Left kidney (tissue), 2 donors: Measurements from ENCODE around the gene OPCML. TPM values are rescaled to one million over a fixed set of nuclear protein-coding genes. Genes with fewer than 3 reads are reported as not detected.
A peak's percentile ranks its signal among the peaks of the same experiment; 100 is the strongest.

ENCODE experiments used
- DNase-seq: peaks from one replicate; pipeline ENCODE4 v3.0.0-alpha.2; 2013
- polyA plus RNA-seq: library from polyadenylated mRNA; unstranded; fragments of 120-200 nt; gene quantifications from one replicate; pipeline ENCODE4 v1.2.1, GENCODE V29; 2013; ENCODE audit not compliant: insufficient read length

The OPCML gene
- polyA plus RNA-seq, 1 donor: 13.9 TPM

DNA sequence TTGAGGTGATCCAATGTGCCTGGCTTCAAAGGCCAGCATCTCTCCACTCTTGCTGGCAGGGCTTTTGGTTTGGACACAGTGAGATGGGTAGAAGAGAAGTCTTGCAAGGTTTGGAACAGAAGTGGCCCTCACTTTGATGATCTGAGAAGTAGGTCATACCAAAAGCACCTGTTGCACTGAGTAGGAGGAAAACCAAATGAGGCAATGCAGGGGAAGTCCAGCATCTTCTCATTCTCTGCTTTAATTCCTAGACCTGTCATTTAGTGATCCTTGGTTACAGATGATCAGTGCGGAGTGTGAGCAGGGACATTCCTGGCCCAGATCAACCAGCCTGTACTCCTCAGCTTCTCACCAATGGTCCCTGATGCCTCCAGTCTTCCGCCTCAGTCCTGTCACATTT lies 990.5 kb downstream of the OPCML start:
- DNase-seq: no peak

DNA sequence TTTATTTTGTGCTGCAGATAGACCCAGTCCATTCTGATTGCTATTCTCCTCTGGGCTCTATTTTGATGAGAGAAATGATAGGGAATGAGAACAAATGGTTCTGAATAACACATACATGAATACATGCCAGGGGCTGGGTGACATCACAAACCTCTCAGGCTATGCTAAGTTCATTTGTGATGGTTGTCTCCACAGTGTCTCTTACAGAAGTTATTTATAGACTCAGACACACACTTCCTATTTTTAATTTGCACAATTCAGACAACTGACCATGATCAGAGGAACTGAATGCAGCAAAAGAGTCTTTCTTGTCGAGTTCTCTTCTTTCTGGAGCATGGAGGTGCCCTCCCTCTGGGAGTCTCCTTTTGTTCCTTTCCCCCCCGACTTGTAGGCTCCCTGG lies 991.7 kb downstream of the OPCML start:
- DNase-seq: no peak

DNA sequence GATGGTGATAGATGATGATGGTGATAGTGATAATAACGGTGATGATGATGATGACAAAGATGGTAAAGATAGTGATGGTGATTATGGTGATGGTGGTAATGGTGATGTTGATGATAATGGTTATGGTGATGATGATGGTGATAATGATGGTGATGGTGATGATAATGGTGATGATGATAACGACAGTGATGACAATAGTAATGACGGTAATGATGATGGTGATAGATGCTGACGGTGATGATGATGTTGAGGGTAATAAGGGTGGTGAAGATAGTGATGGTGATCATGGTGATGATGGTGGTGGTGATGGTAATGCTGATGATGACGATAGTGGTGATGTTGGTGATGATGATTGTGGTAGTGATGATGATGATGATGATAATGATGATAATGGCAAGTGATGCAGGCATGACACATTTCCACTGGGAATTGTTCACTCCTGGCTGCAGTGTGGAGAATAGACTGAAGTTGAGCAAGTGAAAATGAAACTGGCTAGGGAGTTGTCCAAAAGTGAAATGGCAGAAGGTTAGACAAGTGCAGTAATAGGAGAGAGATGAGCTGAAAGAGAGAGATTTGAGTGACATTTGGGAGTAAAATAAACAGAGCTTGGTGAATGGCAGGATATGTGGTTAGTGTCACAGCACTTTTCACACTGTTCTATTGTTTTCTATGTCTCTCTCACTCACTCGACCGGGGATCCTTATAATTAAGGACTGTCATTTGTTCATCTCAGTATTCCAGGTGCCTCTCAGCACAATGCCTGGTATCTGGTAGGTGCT lies 992.5 kb downstream of the OPCML start:
- no peak for DNase-seq

DNA sequence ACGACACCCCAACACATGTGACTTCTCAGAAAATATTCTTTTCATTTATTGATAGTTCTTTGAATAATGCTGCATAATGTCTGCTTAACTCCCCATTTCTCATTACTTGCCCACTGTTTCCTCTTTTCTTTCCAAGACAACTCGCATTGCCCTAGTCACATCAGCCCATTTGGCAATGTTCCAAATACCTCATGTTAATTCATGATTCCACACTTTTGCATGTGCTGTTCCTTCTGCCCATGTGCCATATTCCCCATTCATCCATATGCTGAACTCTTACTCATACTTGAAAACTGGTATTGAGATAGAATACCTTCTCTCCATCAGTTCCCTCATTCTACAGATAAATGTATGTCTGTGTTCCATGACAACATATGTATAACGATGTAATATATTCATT lies 993.7 kb downstream of the OPCML start:
- no peak for DNase-seq

DNA sequence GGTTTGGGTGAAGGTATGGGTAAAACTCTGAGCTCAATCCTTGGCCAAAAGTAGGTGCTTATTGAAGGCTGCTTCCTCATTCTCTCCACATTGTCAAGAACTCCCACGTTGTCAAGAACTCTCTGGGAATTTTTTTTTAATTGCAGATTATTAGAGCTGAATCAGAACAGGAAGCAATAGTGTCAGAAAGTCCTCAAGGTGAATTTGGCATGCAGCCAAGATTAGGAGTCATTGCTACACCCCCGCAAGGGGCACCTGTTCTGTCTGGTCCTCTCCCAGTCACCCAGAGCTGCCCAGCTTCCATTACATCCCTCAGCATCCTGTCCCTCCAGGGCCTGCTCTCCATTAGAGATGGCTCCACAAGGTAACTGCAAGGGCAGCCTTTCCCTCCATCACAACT lies 996.5 kb downstream of the OPCML start:
- no peak for DNase-seq

DNA sequence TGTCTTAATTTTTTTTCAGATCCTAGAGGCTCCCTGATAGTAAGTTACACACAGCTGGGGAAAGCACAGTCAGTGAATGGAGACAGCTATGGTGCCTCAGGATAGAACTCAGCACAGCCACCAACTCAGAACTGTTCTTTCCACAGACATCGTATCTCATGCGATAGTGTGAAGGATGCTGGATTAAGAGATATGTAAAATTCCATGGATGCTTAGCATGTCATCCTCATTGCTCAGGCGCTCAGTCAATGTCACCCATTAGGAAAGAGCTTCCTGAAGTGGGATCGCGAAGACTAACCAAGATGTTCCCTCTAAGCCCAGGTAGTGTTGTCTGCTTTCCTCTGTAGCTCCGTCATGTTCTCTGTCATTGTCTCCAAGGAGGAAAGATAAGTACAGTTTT lies 1000.4 kb downstream of the OPCML start:
- DNase-seq: no peak

DNA sequence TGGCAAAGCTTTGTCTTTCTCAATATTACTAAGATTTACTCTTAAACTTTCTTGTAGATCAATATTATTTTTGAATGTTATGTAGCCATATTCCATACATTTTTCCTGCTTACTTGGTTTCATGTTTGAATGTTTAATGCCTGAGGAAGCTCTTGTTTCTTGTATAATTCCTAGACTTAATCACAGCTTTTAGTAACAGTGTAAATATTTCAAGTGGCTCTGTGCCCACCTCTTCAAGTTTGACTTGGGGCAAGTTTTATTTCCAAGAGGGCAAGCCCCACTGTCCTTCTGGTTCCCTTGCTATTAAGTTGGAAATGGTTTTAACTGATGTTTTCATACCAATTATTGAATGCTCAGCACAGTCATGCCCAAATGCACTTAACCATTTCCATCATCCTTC lies 1004.1 kb downstream of the OPCML start:
- no peak for DNase-seq

DNA sequence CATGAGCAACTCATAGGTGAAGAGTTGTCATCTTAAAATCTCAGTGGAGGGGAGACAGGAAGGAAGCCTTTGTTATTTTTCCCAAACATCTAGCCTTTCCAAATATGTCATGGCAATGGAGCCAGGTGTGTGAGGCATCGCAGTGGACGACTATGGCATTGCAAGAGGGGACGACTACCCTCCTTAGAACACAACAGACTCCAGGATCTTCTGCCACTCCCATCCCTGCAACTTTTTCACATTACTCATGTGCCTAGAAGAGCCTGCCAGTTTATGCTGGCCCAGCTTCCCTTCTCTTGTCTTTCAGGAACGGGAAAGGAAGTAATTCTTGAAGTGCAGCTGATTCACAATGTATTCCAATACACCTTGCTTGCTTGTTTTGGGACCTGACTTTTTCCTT lies 1008.4 kb downstream of the OPCML start:
- DNase-seq: no peak

DNA sequence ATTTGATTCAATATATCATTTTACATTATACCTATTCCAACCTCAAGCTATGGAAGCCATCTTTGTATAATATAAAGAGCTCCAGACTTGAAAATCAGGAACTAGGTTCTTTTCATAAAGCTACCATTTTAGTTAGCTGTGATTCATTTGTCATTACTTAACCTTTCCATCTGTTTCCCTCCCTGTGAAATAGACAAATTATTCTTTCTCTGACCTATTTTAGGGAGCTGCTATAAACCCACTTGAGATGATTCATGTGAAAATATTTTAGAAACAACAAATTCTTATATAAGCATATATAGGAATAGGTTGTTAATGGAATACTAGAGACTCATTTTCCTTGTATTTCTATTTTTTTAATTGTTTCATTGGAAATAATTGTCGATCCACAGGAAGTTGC lies 1012.1 kb downstream of the OPCML start:
- DNase-seq: no peak

DNA sequence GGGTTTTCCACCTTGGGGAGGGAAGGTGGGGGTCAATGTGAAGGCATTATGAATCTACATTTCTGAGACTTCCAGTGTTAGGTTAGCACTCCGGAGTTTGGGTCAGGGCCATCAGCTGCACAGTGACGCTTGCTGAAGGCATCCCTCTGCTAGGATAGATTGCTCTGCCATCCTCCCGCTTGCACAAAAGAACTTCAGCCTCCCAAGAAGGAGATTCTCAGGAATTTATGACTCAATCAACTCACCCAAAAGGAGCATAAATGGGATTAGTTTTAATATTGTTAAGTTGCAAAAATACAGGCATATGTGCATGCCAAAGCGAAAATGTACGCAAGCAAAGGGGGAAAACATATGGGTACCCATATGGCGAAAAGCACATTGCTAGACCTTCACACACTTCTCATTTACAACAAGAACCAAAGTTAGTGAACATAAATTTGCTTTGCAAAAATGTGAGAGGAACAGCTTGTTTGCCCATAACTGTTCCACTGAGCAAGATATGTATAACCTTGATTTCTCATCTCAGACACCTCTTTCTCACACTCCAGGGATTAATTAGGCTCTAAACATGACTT lies 1013.0 kb downstream of the OPCML start:
- no peak for DNase-seq

DNA sequence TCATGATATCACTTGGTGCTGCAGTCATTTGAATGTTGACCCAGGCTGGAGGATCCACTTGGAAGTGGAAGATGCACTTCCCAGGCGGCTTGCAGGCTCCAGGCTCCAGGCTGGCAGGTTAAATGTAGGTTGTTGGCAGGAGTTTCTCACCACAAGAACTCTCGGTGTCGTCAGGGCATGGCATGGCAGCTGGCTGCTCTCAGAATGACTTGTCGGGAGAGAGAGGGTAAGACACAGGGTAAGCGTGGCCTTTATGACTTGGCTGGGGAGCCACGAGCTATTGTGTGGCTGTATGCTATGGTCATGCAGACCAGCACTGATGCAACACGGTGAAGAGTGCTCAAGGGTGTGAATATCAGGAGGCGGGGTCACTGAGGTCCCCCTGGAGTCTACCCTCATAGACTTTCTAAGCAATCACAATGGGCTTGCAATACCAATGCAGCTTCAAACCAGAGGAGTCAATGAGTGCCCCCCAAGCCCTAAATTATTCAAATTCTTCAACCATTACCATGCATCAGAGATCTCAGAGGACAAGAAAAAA lies 1027.7 kb downstream of the OPCML start:
- DNase-seq: no peak

DNA sequence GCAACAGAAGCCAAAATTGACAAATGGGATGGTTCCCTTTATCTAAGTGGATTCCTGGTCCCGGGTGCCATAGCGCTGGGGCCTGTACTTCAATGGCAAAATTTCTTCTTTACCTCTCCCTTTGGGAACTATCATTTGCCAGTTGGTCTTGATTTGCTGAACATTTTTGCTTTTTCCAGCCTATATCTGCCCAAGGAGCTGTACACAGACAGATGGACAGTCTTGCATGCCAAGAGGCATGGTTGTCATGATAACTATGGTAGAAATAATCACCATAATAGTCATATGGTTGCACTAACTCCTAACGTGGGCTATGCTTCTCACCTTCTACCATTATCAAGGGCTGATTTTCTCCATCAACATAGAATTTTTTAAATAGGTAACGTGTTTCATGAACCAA lies 1030.9 kb downstream of the OPCML start:
- no peak for DNase-seq

DNA sequence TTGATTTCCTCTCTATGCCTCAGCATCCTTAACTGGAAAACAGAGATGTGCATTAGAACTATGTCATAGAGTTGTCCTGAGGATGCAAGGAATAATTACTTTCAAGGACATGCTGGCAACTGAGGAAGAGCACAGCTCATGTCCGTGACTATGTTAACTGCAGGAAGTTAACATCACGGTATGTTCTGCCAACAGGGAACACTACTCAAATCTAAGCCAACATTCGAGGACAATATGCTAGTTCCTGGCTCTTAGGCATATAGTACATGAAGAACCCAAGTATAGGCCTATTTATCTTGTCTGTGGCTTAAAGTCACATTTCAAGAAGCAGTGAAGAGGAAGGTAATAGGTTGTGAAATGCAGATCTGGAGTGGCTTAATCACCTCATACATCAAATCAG lies 1032.6 kb downstream of the OPCML start:
- no peak for DNase-seq

DNA sequence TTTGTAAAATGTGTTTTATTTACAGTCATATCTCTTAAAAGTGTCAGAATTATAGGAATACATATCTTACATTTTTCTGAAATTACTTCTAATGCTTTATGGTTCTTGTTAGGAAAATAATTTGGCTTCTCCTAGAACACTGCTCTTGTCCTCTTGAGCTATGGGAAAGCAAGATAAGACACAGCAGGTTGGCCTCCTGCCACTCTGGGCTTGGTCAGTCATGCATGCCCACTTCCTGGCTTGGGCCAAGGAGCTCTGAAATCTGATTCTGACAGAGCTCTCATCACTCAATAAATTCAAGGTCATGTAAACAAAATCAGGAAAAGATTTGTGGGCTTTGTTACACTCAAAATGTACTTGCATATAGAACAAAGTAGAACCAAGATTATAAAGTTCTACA lies 1036.0 kb downstream of the OPCML start:
- DNase-seq: peak; percentile 47

DNA sequence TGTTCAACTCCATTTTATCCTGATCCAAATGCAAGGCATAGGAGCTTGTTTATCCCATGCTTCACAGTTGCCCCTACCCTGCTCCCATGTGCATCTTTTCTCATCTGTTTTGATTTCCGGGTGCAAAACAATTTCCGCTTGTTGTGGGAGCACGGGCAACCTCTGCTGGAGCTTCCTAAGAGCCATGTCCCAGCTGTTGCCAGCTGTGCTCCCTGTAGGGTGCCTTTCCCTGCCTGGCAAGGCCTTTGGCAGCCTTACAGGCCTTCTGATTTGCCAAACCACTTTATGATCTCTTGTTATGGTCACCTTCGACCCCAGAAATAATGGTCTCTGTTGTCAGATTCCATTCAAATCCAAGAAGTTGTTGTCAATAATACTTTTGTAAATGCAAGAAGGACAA lies 1038.5 kb downstream of the OPCML start:
- DNase-seq: no peak

DNA sequence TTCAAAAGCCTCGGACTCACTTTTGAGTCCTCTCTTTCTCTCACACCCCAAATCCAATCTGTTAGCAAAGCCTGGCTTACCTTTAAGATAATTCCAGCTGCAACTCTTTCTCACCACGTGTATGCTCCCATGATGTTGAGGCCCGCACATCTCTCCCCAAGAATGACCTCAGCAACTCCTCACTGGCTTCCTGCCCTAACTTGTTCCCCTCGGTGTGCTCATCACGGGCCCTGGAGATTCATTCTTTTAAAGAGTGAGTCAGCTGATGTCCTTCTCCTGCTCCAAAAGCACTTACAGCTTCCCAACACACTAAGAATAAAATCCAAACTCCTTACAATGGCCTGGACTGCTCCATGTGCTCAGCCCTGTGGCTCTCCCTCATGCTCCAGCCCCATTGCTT lies 1041.3 kb downstream of the OPCML start:
- DNase-seq: no peak

DNA sequence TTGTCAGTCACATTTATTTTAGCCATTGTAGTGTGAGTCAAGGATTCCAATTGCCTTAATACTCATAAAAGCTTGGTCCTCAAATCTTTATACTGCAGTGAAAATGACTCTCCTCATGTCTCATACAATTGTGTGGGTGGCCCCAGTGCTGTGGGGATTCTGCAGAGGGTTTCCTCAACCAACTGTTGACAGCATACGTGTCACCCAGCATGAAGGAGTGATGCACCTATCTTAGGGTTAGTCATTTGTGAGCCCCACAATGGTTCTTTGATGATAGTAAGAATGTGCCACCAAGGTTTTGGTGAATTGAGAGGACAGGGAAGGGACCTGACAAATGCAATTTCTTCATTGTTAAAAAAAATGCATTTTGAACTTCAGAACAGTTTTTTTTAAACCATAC lies 1046.2 kb downstream of the OPCML start:
- no peak for DNase-seq

DNA sequence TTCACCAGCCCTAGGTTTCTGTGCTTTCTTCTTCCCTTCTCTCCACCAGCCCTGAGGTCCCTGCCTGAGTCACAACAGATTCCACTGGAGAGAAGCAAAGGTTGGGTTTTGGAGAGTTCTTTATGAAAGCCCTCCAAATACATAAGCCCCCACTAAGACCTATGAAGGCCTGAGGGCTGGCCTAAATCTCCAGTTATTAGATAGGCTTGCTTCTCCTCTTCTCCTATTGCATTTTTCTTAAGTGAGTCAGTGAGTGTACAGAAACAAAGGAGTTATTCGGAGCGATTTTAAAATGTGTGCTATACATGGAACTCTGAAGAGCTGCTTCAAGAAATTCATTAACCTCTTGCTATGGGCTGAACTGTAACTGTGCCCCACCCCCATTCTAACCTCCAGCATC lies 1057.3 kb downstream of the OPCML start:
- DNase-seq: no peak

DNA sequence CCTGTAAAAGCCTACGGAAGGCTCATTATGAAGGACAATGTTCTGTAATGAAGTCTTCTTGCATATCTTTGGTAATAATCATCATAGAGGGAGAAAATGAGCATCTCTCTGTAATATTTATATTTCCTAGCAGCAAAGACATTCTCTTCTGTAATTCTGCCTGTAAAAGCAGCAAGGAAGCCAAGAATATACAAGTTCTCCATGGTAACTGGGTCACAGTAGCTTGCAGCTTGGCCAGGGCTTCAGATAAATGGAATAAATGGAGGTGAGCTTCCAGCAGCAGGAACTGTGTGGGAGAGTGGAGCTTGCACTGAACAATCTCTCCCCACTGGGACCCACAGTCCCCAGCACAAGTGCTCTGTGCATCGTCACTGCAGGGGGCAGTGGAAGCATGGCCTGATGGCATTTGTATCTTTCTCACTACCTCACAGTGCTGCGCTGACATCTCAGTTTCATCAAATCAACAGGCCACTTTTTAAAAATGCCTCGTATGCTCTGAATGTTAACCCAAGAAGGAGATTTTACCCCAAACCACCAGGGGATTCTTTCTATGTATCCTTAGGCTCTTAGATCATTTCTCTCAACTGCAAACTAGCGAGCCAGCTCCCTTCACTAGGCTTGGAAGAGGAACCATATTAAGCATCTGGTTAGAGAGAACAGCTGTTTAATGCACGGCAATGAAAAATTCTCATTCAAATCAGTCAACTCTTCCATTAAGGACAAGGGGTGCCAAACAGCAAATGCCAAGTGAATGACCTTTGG lies 1059.7 kb downstream of the OPCML start:
- DNase-seq: no peak

DNA sequence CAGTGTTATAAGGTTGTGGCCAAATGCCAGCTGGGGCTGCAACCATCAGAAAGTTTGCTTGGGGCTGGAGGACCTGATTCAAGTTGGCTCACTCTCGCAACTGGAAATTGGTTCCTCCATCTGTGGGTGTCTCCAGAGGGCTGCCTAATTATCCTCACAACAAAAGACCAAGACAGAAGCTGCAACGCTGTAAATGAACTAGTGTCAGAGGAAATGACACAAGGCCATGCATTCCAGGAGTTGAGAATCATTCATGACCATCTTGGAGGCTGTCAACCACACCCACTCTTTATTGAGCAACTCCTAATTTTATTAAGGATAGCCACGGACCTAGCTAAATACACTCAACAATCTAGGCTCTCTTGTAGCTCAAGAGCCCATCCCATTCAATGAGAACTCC lies 1060.8 kb downstream of the OPCML start:
- DNase-seq: no peak

DNA sequence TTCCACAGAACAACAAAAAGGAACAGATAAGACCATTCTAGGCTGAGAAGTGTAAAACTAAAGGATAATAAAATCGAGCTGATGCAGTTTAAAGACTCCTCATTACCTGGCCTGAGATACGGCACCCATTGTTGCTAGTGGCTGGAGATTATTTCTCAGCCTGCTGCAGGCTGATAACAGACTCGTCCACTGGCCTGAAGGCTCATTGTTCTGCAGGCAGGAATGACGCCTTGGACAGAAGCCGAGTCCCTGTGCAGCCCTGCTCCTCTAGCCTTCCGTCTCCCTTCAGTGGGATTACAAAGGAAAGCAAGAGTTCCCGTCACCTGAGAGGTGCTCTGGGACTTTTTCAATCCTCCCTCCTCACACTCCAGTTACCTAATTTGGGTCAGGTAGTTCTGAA lies 1065.3 kb downstream of the OPCML start:
- no peak for DNase-seq

DNA sequence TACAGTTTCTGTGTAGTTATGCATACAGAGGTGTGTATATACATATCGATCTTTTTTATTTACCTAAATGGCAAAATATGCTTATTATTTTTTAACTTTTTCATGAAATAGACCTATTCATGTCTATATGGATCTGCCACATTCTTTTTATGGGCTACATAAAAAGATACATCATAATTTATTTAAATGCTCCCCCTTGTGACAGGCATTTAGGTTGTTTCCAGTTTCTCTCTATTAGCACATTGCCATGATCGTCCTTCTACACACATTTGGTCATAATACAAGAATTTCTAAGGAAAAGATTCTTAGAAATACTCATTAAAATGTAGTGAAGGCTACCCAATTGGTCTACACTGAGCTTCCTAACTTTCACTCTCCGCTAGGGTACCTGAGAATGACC lies 1067.4 kb downstream of the OPCML start:
- no peak for DNase-seq

DNA sequence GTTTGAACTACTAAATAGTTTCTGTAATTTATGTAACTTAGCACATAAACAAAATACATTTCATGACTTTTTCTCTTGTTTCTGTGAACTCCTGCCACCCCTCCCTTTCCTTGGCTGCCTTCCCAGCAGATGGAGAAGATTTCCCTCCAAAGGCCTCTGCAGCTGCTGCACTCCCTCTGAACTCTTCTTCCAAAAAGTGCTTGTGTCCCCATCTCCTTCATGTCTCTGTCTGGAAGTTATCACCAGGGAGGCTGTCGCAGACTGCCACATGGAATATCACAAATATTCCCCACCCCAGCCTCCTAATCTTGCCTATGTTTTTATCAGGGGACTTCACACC lies 1068.3 kb downstream of the OPCML start:
- DNase-seq: peak; percentile 81
